Activated T-cell treated with anti-CD3 and anti-CD28 coated beads, Interleukin-2, amount 50 U/mL, for 48 hours (primary cell): ENCODE data around the gene FAM98C.
"Not testable (repeated sequence)": the region's sequence is repeated elsewhere in the genome, so short reads cannot be mapped to it uniquely, and the experiment has no call there.

ENCODE experiments used
- DNase-seq, 2 experiments: peaks; one replicate each; pipeline ENCODE4 v3.0.0-alpha.2; 2020

FAM98C gene

DNA sequence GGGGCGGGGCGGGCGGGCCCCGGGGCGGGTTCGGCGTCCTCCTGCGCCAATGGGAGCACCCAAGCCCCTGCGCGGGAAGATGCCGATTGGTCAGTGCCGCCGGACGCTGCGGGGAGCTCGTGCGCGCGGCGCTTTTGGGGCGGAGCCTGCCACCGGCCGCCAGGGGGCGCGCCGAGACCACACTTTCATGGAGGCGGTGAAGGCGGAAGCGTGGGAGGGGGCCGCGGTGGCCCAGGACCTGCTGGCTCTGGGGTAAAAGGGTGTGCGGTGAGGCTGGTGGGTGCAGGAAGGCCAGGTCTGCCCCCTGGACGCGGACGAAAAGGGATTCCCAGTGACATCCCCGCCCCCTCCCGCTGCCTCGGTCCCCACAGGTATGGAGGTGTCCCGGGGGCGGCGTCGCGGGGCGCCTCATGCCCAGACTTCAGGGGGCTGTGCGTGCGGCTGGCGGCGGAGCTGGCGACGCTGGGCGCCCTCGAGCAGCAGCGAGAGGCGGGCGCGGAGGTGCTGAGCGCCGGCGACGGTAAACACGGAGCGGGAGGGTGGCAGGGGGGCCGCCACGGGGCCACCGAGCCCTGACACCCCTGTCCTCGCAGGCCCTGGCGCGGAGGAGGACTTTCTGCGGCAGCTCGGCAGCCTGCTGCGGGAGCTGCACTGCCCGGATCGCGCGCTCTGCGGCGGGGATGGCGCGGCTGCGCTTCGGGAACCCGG lies at the start of gene FAM98C:
TSS of gene FAM98C (plus strand) at position 127 of the 708 bp plus-strand sequence. CDS start at position 188, 61 bp downstream.
- peak; percentile 99 for DNase-seq

DNA sequence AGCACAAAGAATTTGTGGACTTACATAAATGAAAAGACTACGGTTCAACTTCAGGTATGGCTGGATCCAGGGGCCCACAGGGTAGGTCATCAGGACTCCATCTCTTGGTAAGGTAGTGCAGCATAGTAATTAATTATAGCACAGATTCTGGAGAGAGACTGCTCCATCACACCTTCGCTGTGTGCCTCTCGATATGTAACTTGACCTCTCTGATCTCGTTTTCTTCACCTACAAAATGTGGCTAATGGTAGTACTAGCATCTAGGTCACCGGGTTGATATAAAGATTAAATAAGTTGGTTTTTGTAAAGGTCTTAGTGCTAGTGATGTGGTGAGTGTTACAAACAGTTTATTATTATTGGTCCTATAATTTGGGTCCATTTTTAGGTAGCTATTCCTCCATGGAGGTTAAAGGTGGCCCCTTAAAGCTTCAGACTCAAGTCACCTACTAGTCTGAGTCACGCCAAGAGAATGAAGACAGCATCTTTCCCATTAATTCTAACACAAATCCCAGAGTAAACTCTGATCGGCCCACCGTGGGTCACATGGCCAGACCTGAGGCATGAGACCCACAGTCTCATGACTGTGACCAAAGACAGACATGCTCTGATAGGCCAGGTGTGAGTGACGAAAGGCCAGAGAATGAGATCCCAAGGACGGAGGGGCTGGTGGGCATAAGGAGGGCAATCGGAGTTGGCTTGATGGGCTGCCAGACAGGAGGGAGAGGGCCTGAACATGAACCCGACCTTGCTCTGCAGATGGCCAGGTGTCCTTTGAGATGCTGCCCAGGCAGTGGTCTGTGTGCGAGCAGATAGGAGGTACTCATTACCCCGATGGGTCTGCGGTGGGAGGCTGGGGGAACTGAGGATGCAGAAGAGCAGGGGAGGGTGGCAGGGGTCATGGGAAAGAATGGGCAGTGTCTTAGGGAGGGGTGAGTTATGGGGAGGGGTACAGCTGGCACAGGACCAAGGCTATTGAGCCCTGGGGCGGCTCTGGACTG lies 46.9 kb upstream of the FAM98C start:
- DNase-seq = no peak

- DNase-seq = no peak
These were observed 44.8 kb upstream of the FAM98C start for GRCh38 chr19:38358071-38358470.

DNA sequence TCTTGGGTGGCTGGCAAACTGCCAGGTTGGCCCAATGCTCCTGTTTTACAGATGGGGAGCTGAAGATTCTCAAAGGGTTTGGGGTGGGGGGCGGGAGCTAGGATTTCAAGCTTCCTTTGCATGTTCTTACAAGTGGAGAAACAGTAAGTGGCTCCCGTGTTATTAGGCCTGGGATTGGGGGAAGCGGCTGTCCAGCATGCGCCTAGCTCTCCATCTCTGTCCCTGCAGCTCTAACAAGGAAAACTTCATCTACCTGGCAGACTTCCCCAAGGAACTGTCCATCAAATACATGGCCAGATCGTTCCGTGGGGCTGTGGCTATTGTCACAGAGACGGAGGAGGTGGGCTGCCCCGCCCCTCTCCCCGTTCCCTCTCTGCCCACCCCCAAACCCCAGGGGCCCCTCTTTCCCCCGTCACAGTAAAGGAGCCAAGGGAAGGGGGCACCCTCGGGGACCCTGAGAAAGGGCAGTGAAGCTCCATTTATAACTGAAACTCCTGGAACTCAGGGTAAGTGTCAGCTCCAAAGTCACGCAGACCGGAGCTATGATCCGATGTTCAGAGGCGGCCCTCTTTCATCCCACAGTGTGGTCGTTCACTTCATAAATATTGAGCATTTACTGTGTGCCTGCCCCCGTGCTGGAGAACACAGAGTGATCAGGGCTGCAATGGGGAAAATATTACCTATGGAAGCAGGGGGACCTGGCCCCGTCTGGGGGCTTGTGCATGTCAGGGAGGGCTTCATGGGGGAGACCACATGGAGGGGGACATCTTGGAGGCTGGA lies 43.5 kb upstream of the FAM98C start:
- no peak for DNase-seq

DNA sequence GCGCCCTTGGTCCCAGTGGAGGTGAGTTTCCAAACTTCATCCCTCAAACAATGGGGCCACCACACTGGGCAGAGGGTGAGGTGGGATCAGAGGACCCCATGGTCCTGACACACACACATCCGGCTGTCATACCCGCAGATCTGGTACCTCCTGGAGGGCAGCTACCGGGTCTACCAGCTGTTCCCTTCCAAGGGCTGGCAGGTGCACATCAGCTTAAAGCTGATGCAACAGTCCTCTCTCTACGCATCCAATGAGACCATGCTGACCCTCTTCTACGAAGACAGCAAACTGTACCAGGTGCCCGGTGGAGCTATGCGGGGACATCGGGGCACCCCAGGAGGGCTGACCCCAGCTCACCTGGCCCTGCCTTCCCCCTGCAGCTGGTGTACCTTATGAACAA lies 42.5 kb upstream of the FAM98C start:
- no peak for DNase-seq

DNA sequence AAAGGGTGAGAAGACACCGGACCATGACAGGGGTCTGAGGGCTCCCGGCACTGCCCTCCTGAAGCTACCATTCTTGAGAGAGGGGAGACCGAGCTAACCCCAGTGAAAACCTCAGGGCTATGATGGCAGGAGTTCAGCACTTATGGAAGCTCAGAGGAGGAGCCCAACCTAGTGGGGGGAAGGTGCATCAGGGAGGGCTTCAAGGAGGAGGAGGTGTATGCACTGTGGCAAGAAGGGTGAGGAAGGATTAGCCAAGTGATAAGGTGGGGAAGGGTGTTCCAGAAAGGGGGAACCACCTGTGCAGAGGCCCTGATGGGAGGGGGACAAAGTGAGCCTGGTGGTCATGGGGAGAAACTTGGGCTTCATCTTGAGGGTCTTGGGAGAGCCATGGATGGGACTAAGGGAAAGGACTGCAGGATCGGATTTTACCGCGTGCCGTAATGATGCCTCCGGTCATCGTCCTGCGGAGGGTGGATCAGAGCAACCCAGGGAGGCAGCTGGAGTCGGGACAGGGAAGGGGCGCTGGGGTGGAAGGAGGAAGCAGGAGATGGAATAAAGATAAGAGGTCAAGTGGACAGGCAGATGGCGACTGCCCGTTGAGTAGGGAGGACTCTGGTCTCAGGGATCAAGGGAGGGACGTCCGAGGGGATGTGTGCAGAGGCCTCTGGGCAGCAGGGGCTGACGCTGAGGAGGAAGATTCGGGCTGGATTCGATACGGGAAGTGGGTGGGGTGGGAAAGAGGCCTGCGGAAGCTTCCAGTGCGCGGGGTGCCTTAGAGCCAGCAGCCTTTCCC lies 41.9 kb upstream of the FAM98C start:
- DNase-seq = no peak

DNA sequence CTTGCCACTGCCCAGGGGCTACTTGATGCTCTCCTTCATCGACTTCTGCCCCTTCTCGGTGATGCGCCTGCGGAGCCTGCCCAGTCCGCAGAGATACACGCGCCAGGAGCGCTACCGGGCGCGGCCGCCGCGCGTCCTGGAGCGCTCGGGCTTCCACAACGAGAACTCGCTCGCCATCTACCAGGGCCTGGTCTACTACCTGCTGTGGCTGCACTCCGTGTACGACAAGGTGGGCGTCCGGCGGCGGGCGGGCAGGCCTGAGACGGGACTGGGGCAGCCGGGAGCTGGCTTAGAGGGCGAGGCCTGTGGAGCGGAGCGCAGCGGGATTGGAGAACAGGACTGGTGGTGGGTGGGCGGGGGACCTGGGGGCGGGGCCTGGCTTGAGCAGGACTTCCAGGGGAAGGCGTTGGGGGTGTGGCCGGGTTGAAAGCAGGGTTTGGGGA lies 41.2 kb upstream of the FAM98C start:
- DNase-seq = peak; percentile 84 to 85

DNA sequence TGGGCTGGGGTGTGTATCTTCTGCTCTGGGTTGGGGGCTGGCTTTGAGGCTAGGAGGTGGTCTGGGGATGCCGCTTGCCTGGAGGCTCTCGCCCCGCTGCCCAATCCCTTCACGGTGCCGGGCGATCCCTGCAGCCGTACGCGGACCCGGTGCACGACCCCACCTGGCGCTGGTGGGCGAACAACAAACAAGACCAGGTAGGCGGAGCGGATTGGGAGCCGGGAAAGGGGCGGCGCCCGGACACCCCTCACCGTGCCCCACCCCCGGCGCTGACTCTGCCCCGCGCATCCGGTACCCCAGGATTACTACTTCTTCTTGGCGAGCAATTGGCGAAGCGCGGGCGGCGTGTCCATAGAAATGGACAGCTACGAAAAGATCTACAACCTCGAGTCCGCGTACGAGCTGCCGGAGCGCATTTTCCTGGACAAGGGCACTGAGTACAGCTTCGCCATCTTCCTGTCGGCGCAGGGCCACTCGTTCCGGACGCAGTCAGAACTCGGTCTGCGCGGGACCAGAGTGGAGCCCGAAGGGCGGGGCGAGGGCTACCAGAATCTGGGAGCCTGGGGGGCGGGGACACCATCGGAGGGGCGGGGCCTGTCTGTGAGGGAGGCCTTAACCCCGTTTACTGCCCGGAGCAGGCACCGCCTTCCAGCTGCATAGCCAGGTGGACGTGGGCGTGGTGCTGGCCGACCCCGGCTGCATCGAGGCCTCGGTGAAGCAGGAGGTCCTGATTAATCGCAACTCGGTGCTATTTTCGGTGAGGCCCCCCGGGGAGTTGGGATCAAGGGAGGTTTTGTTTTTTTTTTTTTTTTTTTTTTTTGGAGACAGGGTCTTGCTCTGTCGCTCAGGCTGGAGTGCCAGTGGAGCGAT lies 40.6 kb upstream of the FAM98C start:
- peak; percentile 94 for DNase-seq

DNA sequence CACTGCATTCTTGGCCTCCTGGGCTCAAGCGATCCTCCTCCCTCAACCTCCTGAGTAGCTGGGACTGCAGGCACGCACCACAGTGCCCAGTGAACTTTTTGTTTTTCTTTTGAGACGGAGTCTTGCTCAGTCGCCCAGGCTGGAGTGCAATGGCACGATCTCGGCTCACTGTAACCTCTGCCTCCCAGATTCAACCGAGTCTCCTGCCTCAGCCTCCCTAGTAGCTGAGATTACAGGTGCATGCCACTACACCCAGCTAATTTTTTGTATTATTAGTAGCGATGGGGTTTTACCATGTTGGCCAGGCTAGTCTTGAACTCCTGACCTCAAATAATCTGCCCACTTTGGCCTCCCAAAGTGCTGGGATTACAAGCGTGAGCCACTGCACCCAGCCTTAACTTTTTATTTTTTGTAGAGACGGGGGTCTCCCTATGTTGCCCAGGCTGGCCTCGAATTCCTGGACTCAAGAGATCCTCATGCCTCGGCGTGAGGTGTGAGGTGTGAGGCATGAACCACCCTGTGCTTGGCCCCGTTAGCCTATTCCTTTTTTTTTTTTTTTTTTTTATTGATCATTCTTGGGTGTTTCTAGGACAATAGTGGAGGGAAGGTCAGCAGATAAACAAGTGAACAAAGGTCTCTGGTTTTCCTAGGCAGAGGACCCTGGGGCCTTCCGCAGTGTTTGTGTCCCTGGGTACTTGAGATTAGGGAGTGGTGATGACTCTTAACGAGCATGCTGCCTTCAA lies 39.8 kb upstream of the FAM98C start:
- not testable (repeated sequence) for DNase-seq

DNA sequence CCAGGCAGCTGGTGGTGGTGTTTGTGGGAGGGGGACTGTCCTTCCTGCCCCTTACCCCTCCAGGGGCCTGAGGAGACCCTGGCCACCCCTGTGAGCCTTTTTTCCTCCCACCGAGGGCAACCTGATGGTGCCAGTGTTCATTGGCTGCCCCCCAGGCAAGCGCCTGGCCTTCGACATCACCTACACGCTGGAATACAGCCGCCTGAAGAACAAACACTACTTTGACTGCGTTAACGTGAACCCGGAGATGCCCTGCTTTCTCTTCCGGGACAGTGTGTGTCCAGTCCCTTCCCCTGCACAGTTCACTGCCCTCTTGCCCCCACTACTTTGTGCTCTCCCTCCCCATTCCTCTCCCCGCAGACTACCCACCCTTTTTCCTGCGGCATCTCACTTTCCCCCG lies 35.9 kb upstream of the FAM98C start:
- DNase-seq = no peak

GRCh38 chr19:38369584-38369983 lies 33.3 kb upstream of the FAM98C start:
- DNase-seq = no peak

DNA sequence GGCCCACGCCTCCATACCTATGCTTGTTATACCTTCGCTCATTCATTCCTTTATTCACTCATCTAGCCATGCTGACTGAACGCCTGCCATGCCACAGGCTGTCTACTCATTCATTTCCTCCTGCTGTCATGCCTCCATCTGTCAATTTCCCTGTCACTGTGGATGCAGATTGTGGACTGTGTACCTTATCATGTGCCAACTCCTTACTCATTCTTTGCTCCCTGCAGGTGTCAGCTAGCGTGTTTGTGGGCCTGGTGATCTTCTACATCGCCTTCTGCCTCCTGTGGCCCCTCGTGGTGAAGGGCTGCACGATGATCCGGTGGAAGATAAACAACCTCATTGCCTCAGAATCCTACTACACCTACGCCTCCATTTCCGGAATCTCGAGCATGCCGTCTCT lies 32.6 kb upstream of the FAM98C start:
- DNase-seq = no peak

GRCh38 chr19:38371081-38371480 lies 31.8 kb upstream of the FAM98C start:
- no peak for DNase-seq

DNA sequence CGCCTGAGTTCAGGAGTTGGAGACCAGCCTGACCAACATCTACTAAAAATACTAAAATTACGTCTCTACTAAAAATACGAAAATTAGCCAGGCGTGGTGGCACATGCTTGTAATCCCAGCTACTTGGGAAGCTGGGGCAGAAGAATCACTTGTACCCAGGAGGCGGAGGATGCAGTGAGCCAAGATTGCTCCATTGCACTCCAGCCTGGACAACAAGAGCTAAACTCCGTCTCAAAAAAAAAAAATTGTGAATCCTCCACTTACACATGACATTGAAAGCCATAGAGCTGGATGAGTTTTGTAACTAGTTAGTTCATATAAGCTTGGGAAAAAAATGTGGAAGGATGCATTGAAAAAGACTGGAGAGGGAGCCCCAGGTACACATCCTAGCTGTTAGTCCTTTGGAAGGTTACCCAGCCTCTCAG lies 29.0 kb upstream of the FAM98C start:
- no peak for DNase-seq

- peak; percentile 97 to 99 for DNase-seq
These were observed 28.4 kb upstream of the FAM98C start, which contains the start of gene PSMD8 for GRCh38 chr19:38374332-38375097. Gene PSMD8 (plus strand): TSS chr19:38374571. CDS start chr19:38374602, 31 bp downstream.

DNA sequence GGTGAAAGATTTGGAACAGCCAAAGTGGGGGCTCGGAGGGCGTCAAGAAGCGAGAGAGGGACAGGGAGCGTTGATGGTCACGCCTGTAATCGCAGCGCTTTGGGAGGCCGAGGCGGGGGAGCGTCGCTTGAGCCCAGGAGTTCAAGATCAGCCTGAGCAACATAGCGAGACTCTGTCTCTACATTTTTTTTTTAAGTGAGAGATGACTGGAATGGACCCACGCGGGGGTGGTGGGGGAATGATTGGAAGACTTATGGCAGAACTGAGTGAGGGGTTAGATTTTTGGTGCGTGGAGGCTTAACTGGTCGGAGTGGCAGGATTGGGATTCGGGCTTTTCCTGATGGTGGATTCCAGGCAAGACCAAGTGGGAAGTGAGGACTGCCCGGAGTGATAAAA lies 27.8 kb upstream of the FAM98C start:
- no peak for DNase-seq

GRCh38 chr19:38375748-38376147 lies 27.1 kb upstream of the FAM98C start:
- DNase-seq = no peak

GRCh38 chr19:38376576-38376975 lies 26.3 kb upstream of the FAM98C start:
- DNase-seq = no peak

GRCh38 chr19:38377052-38377451 lies 25.8 kb upstream of the FAM98C start:
- no peak for DNase-seq
